Measurements from ENCODE around the gene GIPC1.
"Not testable (repeated sequence)": the region's sequence is repeated elsewhere in the genome, so short reads cannot be mapped to it uniquely, and the experiment has no call there.

GIPC1 gene

DNA sequence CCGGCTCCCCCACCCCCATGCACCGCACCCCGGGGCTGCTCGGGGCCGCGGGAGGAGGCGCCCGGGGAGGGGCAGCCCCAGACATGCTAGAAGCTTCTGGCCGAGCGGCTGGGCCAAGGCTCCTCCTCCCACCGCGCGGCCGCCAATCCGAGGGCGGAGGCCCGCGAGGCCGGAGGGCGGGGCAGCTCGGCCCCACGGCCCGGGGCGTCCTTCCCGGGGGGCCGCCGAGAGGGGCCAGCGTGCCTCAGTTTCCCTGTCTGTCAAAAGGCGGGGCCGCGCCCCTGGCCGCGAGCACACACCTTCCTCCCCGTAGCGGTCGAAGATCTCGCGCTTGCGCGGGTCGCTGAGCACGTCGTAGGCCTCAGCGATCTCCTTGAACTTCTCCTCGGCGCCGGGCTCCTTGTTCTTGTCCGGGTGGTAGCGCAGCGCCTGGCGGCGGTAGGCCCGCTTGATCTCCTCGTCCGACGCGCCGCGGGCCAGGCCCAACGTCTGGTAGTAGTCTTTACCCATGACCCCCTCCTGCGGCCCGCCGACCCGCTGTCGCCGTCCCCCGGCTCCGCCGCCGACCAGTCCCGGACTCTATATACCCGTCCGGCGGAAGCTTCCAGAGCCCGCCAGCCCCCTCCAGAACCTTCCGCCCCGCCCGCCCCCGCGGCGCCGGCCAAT lies 22.0 kb upstream of the GIPC1 start, which contains the start of gene DNAJB1:
DNAJB1 (minus strand) TSS at position 558 of the 666 bp plus-strand sequence; CDS start at position 510, 48 bp downstream.
- in situ Hi-C loops (cut with MboI; ENCODE audit: low sequenced_read_pairs), result no loop called here

DNA sequence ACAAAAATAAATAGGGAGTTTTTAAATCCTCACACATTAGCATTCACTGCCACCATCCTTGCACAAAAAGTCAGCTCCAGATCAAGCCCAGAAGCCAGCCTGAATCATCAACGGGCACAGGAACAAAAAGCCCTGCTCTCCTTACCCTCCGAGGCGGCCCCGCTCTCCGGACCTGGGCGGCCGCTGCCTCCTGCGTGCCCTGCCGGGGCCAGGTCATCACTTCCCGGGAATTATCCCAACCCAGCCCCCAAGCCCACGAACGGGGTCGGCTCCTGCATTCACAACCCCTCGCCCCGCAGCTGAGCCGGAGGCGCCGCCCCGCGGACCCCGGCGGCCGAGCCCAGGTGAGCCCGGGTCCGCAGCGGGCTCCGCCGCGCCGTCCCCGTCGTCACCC lies 21.5 kb upstream of the GIPC1 start:
- in situ Hi-C loops (cut with MboI; ENCODE audit: low sequenced_read_pairs), result no loop called here

DNA sequence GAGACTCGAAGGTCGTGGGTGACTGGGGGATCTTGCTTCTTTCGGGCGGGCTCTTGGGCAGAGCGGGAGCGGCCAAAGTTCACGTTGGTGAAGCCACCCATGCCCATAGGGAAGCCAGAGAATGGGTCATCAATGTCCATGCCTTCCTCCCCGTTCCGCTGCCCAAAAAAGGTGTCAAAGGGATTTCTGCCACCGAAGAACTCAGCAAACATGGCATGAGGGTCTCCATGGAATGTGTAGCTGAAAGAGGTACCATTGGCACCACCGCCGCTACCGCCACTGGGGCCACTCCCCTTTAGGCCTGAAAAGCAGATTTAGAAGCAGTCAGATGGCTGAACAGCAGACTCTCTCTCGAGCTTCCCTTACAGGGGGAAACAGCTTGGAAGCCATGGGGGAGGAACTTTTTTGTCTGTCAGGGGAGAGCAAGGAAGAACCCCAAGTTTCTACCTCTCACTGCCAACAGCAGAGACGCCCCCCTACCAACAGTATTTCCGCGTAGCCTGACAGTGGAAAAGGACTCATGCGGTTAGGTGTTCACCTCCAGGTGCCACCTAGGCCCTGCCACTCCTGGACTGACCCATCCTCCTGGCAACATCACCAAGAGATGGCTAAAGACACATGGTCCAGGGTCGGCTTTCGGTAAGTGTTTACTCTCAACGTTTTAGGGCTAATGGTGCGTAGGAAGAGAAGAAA lies 21.0 kb upstream of the GIPC1 start:
- in situ Hi-C loops (cut with MboI; ENCODE audit: low sequenced_read_pairs), result no loop called here

DNA sequence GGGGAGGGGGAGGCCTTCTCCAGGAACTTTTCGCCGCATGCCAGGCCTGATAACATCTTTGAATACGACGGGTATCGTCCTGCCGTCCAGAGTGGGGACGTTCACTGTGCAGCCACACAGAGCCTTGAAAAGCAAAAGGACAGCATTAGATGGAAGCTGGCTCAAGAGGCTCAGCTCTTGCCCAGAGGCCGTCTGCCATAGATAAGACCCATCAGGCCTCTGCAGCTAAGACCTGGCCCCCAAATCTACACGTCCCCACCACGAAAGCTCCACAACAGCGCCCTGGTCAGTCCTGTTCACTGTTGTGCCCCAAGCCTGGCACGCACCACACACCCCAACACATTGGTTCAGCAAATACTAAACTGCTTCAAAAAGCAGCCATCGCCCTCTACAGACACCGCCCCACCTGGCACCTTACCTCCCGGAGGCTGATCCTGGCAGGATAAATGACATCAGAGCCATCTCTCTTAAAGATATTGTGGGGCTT lies 20.2 kb upstream of the GIPC1 start:
- in situ Hi-C loops (cut with MboI; ENCODE audit: low sequenced_read_pairs), result no loop called here

DNA sequence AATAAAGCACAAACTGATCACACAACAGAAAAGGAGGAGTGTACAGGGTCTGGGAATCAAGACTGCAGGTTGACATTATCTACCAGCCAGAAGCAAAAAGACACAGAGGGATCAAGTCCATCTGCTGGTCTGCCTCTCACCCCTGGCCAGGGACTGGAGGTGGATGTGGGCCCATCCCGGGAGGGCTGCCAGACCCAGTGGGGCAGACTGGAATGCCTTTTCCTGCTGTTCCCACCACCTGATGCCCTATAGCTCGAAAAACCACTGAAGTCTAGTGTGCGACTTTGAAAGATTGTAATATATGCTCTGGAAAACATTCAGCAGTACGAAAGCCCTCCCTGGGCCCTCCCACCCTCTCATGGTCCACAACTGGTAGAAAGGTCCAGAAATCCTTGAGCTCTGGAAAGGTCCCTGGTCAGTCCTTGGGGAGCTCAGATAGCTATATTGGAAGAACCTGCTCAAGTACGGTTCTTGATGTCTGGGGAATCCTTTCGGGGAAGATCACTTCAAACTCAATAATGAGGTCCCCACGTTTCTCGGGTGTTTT lies 19.6 kb upstream of the GIPC1 start:
- in situ Hi-C loops (cut with MboI; ENCODE audit: low sequenced_read_pairs), result no loop called here

DNA sequence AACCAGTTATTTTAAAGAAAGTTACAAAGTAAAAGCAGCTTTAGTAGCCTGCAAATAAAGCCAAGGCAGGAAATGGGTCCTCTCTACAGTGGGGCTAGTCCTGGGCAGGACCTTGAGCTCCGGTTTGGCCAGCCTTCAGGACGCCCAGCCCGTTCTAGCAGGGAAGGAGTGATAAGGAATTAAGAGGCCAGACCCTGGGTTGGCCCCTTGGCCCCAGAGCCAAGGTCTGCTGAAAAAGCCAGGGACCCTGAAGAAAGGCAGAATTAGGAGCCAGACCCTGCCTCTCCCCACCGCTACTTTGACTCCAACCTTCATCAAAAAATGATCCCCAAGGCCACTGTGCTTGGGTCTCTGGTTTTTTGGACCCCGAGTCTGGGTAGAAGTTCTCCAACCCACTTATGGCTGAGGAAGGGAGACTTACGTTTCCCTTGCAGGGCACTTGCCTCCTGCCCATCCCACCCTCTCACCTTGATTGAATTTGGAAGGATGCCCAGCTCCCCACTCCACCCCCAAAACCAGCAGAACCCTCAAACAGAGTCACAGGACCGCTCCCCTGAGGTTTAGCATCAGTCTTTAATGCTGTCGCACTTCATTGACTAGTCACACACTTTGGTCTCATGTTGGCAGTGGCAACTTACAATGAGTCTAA lies 18.4 kb upstream of the GIPC1 start:
- in situ Hi-C loops (cut with MboI; ENCODE audit: low sequenced_read_pairs), result no loop called here

DNA sequence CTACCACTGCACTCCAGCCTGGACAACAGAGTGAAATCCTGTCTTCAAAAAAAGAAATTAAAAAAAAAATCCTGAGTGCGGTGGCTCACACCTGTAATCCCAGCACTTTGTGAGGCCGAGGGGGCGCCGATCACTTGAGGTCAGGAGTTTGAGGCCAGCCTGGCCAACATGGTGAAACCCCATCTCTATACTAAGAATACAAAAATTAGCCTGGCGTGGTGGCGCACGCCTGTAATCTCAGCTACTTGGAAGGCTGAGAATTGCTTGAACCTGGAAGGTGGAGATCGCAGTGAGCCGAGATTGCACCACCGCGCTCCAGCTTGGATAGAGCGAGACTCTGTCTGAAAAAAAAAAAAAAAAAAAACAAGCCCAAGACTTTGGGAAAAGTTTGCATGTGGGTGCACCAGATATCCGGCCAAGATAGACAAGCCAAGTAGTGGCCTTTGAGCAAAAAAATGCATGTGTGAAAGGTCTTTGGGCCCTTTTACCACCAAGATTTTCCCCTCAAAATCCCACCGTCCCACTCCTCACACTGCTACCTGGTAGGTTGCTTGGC lies 16.6 kb upstream of the GIPC1 start:
- in situ Hi-C loops (cut with MboI; ENCODE audit: low sequenced_read_pairs), result no loop called here

DNA sequence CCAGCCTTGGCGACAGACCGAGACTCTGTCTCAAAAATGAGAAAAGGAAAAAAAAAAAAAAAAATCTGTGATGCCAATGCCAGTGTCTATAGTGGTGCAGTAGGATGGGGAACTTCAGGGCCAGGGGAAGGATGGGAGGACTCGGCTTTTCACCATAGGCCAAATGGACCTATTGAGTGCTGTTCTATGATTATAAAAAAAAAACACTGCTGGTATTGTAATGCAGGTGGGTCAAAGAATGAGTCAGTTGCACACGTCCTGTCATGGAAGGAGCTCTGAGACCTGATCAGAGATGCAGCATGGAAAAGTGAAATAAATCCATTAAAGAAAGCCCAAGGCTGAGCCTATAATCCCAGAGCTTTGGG lies 15.3 kb upstream of the GIPC1 start:
- in situ Hi-C loops (cut with MboI; ENCODE audit: low sequenced_read_pairs), result no loop called here

DNA sequence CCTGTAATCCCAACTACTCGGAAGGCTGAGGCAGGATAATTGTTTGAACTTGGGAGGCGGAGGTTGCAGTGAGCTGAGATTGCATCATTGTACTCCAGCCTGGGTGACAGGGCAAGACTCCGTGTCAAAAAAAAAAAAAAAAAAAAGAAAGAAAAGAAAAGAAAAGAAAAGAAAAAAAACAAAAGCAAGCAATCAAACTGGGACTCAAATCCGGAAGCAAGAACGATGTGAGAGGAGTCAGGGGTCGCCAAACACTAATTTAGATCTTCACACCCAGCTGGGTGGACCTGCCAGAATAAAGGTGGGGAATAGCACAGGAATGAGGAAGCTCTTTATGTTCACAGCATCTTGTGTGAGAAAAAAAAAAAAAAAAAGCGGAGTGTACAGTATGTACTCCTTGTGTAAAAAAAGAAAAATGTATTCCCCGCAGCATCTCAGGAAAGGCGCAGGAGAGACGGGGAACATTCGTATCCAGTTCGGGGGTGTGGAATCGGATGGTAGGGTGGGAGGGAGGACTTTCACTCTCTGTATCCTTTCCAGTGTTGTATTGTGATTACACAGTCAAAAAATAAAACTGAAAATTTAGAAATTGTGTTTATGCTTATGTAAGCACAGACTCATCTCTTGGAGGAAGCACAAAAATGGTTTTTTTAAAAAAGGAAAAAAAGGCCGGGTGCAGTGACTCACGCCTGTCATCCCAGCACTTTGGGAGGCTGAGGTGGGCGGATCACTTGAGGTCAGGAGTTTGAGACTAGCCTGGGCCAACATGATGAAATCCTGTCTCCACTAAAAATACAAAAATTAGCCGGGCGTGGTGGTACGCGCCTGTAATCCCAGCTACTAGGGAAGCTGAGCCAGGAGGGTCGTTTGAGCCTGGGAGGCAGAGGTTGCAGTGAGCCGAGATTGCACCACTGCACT lies 14.6 kb upstream of the GIPC1 start:
- in situ Hi-C loops (cut with MboI; ENCODE audit: low sequenced_read_pairs), result no loop called here

DNA sequence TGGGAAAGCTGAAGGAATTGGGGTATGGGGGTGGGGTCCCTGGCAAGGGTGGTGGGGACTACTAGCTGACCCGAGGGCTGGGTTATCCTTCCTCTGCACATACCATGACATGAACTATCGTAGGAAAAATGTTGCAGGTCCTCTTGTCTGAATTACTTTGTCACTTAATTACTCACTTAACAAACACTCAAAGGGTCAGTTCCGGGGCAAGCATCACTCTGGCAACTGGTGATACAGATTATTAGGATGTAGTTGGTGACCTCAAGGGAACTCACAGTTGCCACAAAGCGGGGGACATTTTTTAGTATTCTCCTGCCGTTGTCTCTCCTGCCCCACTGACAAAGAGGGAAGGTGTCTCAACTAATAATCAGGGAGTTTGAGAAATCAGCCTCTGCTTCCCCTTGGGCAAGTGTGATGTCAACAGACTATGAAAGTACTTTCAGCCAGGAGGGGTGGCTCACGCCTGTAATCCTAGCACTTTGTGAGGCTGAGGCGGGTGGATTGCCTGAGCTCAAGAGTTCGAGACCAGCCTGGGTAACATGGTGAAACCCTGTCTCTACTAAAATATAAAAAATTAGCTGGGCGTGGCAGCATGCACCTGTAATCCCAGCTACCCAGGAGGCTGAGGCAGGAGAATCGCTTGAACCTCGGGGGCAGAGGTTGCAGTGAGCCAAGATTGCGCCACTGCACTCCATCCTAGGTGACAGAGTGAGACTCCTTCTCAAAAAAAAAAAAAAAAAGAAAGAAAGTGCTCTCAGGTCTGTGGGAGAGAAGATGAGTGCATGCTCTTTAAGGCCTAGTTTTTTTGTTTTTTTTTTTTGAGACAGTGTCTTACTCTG lies 12.0 kb upstream of the GIPC1 start:
- in situ Hi-C loops (cut with MboI; ENCODE audit: low sequenced_read_pairs), result no loop called here

DNA sequence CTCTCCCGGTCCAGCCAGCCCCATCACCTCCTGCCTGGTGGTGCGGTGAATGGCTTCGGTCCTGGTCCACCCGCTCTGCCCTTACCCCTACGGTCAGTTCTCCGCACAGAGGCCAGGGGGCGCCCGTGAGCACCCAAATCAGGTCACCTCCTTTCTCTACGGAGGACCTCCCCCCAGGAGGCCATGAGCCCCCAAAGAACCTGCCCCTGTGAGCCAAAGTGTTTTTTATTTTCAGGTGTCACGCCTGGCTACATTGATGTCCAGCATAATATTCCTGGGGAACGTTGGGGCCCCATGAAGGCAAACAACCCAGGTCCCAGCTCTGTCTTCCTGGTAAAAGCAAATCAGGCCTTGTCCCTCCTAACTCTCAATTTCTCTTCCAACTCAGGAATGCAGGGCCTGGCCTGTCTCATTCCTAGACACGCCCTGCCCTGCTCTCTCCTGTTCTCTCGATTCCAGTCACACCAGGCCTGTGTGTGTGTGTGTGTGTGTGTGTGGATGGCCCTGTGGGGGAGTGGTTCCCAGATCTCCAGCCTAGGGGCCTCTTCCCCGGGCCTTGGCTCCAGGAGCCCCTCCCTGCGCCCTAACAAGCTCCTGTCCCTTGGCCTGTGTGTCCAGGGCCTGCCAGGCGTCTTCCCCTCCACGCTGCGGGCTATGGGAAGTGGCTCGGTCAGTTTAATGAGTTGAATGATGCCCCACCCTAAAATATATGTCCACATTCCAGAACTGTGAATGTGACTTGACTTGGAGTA lies 9.7 kb upstream of the GIPC1 start:
- in situ Hi-C loops (cut with MboI; ENCODE audit: low sequenced_read_pairs), result no loop called here

DNA sequence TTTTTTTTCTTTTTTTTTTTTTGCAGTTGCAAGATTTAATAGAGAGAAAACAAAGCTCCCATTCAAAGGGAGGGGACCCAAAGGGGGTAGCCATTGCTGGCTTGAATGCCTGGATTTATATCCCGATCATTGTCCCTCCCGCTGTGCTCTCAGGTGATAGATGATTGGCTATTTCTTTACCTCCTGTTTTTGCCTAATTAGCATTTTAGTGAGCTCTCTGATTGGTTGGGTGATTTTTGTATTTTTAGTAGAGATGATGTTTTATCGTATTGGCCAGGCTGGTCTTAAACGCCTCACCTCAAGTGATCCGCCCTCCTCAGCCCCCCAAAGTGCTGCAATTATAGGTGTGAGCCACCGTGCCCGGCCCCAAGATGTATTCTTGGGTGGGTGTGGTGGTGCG lies 8.6 kb upstream of the GIPC1 start:
- in situ Hi-C loops (cut with MboI; ENCODE audit: low sequenced_read_pairs), result not testable (repeated sequence)

DNA sequence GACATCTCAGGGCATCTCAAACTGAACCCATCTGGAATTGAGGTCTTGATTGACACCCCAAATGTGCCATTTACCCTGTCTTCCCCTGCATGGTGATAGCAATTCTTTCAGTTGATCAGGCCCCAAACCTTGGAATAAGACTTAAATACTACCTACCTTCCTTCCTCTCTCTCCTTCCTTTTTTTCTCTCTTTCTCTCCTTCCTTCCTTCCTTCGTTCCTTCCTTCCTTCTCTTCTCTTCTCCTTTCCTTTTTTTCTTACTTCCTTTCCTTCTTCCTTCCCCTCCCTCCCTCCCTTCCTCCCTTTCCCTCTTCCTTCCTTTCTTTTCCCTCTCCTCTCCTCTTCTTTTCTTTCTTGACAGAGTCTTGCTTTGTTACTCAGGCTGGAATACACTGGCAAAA lies 7.4 kb upstream of the GIPC1 start:
- in situ Hi-C loops (cut with MboI; ENCODE audit: low sequenced_read_pairs), result no loop called here

DNA sequence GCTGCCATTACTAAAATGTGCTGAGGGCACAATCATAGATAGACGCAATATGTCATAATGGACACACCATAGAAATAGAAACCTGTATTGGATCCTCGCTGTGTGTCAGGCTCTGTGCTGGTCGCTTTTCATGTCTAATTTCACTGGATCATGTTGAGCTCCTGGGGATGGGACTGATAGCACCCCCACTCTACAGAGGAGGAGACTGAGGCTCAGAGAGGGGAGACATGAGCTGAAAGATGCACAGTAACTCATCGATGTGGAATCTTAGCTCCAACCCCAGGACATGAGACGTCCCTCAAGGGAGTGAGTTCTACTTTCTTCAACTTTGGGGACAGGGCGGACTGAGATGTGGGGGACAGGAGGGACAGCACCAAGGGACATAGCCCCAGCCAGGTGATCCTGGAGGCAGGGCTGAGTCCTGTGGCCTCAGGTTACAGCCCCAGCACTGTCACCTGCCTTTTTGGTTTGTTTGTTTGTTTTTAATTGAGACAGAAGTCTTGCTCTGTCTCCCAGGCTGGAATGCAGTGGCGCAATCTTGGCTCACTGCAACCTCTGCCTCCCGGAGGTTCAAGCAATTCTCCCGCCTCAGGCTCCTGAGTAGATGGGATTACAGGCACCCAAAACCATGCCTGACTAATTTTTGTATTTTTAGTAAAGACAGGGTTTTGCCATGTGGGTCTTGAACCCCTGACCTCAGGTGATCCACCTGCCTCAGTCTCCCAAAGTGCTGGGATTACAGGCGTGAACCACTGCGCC lies 6.6 kb upstream of the GIPC1 start:
- in situ Hi-C loops (cut with MboI; ENCODE audit: low sequenced_read_pairs), result no loop called here

DNA sequence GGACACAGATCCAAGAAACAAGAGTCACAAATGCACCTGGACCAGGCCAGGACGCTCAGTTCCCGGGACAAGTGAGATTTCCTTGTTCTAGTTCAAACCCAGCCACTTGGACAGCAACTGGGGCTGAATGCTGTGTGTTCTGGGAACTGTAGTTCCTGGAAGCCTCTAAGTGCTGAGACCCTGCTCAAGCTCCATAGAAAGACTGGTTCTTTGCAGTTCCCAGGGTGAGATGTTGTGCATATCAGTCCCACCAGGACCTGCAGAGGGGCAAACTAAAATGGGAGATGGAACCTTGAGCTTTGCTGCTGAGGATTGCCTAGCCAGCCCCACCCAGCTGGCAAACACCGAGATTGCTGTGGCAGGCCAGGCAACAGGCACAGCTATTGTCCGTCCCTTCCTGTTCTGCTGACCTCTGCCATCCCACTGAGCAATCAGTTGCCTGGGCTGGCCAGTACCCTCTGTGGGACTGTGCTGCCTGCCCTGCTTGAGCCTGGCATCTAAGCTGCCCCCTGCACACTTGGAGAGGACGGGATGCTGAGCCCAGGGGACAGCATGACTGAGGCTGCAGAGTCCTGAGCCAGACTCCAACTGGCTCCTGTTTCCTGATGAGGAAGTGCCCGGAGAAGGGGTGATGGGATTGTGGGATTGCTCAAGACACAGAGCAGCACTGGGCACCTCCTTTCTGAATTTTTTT lies 1.4 kb upstream of the GIPC1 start:
- in situ Hi-C loops (cut with MboI; ENCODE audit: low sequenced_read_pairs), result no loop called here

DNA sequence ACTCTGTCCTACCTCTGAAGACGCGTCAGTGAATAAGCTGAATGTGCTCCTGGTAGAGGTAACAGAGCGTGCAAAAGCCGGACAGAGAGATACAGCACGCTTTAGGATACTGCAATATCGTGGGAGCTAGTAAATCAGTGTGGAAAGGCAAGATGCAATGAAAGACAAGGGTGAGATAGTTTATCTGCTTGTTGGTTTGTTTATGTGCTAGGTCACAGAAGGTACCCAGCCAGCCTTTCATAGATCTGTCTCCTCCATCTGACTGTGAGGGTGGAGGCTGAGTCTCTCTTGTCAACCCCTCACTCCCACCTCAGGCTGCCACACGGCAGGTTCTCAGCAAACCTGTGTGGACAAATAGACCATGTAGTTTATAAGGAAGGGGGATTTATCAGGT lies 904 bp upstream of the GIPC1 start:
- in situ Hi-C loops (cut with MboI; ENCODE audit: low sequenced_read_pairs), result no loop called here

DNA sequence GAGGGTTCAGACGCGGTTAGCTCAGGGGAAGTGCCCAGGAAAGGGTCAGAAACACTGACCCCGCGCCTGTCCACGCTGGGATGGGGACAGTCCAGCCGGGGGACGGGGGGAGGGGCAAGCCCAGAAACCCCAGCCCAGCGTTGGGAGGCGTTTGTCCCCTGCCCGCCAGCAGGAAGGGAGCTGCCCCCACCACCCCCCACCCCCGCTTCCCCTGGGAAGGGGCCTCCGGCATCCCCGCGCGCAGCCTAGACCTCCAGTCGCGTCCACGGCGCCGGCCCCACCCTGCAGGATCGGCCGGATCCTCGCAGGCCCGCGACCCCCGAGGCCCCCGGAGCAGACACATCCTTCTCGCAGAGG lies 277 bp downstream of the GIPC1 start:
- in situ Hi-C loops (cut with MboI; ENCODE audit: low sequenced_read_pairs), result no loop called here

Measured in HL-60/S4 treated with phorbol 12-myristate 13-acetate at 8.2 ng/mL for 4 days and 3 days (cell line).